HepG2 (cell line): Measurements from ENCODE around the gene TOMM7. TPM values are rescaled to one million over a fixed set of nuclear protein-coding genes. Genes with fewer than 3 reads are reported as not detected.
A peak's percentile ranks its signal among the peaks of the same experiment; 100 is the strongest.

ENCODE experiments used
- ATAC-seq: fragments of 200-7000 bp; cut with Tn5 transposase; 3 replicates; pipeline ENCODE4 v1.9.1; 2020; ENCODE audit warnings: mild to moderate bottlenecking, moderate library complexity
- BruUV-seq: library from RNA; stranded (reverse); fragments of 400-500 nt; replicated peaks from 2 replicates; lab custom pipeline; 2021; lab: Mats Ljungman, UMichigan
- CTCF ChIA-PET: fragments of 300-600 bp; formaldehyde crosslinking; extraction: SDS; loops from one replicate; lab custom pipeline; 2021; ENCODE audit warnings: low total read pairs, inconsistent platforms, low intra/inter-chr PET ratio; lab: Yijun Ruan, JAX
- POLR2A ChIA-PET: fragments of 350-600 bp; sonication (Branson Sonifier 250); formaldehyde crosslinking; loops from one replicate; lab custom pipeline; 2020; ENCODE audit warnings: antibody characterized with exemption, inconsistent platforms; lab: Yijun Ruan, JAX
- DNase-seq: peaks from one replicate; pipeline ENCODE4 v3.0.0-alpha.2; 2015; ENCODE audit warnings: low spot score
- FAIRE-seq: peaks from 3 replicates; lab custom pipeline; 2011; peaks lifted over from hg19 to GRCh38; lab: Jason Lieb, UNC
- H2AFZ ChIP-seq: one replicate; pipeline ENCODE4 v1.6.1; 2011; ENCODE audit warnings: low read length, inconsistent platforms
- H3K27ac ChIP-seq: fragments of 300-600 bp; 3 replicates; pipeline ENCODE4 v1.8.0; 2011; ENCODE audit warnings: mixed run types, mild to moderate bottlenecking, mixed read lengths, low read length, inconsistent platforms; ENCODE audit not compliant: insufficient read depth; ENCODE audit errors: extremely low read length
- H3K27me3 ChIP-seq, 2 experiments: fragments of 200-600 bp in 1 of 2; 2 replicates in 1 of 2; 3 replicates in 1 of 2; pipeline versions ENCODE4 v1.6.0 to v1.8.0; 2011; ENCODE audit warnings: low read length in 2 of 2, mild to moderate bottlenecking in 2 of 2, moderate library complexity in 2 of 2, inconsistent platforms in 1 of 2; ENCODE audit not compliant: insufficient read depth in 2 of 2, control insufficient read depth in 1 of 2
- H3K36me3 ChIP-seq, 2 experiments: fragments of 200-600 bp in 1 of 2; replicated peaks in 1 of 2; 2 replicates in 1 of 2; 3 replicates in 1 of 2; pipeline versions ENCODE4 v1.5.1 to v1.8.0; 2011; ENCODE audit warnings: low read length in 2 of 2, inconsistent platforms in 1 of 2; ENCODE audit not compliant: insufficient read depth in 2 of 2, control insufficient read depth in 1 of 2
- H3K4me1 ChIP-seq: 2 replicates; pipeline ENCODE4 v1.5.1; 2012; ENCODE audit warnings: low read length, inconsistent platforms; ENCODE audit not compliant: insufficient read depth
- H3K4me2 ChIP-seq: 2 replicates; pipeline ENCODE4 v1.6.0; 2011; ENCODE audit warnings: low read depth, low read length, inconsistent platforms
- H3K4me3 ChIP-seq, 3 experiments: fragments of 200-600 bp in 1 of 3; sonication (generic), shearing (Covaris generic) in 1 of 3; replicated peaks in 1 of 3; 2 replicates each; pipeline ENCODE4 v1.5.1; 2011 to 2016; ENCODE audit warnings: low read length in 3 of 3, inconsistent platforms in 2 of 3, low read depth in 2 of 3, mild to moderate bottlenecking in 2 of 3, control low read depth in 1 of 3, mixed read lengths in 1 of 3; ENCODE audit not compliant: insufficient read depth in 1 of 3
- H3K79me2 ChIP-seq: one replicate; pipeline ENCODE4 v1.6.1; 2011; ENCODE audit warnings: low read length, inconsistent platforms; ENCODE audit not compliant: insufficient read depth
- H3K9ac ChIP-seq: 2 replicates; pipeline ENCODE4 v1.6.0; 2011; ENCODE audit warnings: mild to moderate bottlenecking, low read depth, low read length, inconsistent platforms; ENCODE audit not compliant: insufficient read depth
- H3K9me3 ChIP-seq: 2 replicates; pipeline ENCODE4 v1.5.1; 2012; ENCODE audit warnings: mild to moderate bottlenecking, low read length
- H4K20me1 ChIP-seq: 2 replicates; pipeline ENCODE4 v1.6.0; 2011; ENCODE audit warnings: inconsistent platforms, mild to moderate bottlenecking, low read length, moderate library complexity; ENCODE audit not compliant: insufficient read depth
- GABPB1 ChIP-seq: IDR thresholded peaks from 2 replicates; pipeline ENCODE4 v1.6.1; 2016; ENCODE audit warnings: mild to moderate bottlenecking, missing genetic modification reagents, moderate library complexity, missing compliant biosample characterization
- MED1 ChIP-seq: sonication (generic); formaldehyde crosslinking; IDR thresholded peaks from 2 replicates; pipeline ENCODE4 v1.4.0; 2020; ENCODE audit warnings: missing genetic modification reagents
- PAXIP1 ChIP-seq: sonication (generic); formaldehyde crosslinking; conservative IDR thresholded peaks from 2 replicates; pipeline ENCODE4 v1.4.0; 2020; ENCODE audit warnings: mild to moderate bottlenecking, missing genetic modification reagents, moderate library complexity
- SRSF1 ChIP-seq: fragments of 200-400 bp; formaldehyde crosslinking; optimal IDR thresholded peaks from 2 replicates; pipeline ENCODE3; 2017; ENCODE audit warnings: mild to moderate bottlenecking, low read depth, low read length, moderate library complexity
- STAG1 ChIP-seq: sonication (generic); formaldehyde crosslinking; IDR thresholded peaks from 2 replicates; pipeline ENCODE4 v1.4.0; 2020; ENCODE audit warnings: missing genetic modification reagents
- ZNF530 ChIP-seq: sonication (generic); formaldehyde crosslinking; IDR thresholded peaks from 2 replicates; pipeline ENCODE4 v1.5.0; 2020; ENCODE audit warnings: low read depth, mild to moderate bottlenecking, missing genetic modification reagents
- ZNF879 ChIP-seq: sonication (generic); formaldehyde crosslinking; IDR thresholded peaks from 2 replicates; pipeline ENCODE4 v1.8.1; 2023; ENCODE audit warnings: missing genetic modification reagents
- WGBS: methylation state at CpG from one replicate; pipeline ENCODE4 v1.1.6; 2017; ENCODE audit warnings: low lambda C conversion rate; 5-methylcytosine and 5-hydroxymethylcytosine counted together
- in situ Hi-C: cut with HindIII; loops from 2 replicates; pipeline ENCODE4 v1.10.0; 2017; ENCODE audit warnings: low pct_unique_long_range_greater_than_20kb; ENCODE audit not compliant: extremely low pct_ligation_motif_present
- intact Hi-C: fragments of 100-400 bp; cut with micrococcal nuclease; formaldehyde crosslinking; loops from one replicate; pipeline ENCODE4 v1.10.0; 2022; ENCODE audit not compliant: unreplicated experiment
- polyA plus RNA-seq, 8 experiments: library from polyadenylated mRNA; depleted of rRNA in 3 of 8; stranded (reverse) in 7 of 8; unstranded in 1 of 8; fragments of >200 nt; fragmentation: Illumina TruSeq in 4 of 8; extraction: Trizol in 4 of 8; gene quantifications; 2 replicates each; pipeline versions ENCODE4 v1.2.1 to v1.2.3, GENCODE V29; 2011 to 2016; ENCODE audit warnings: low read depth in 4 of 8, missing spikeins in 1 of 8, mixed read lengths in 1 of 8; ENCODE audit not compliant: insufficient read depth in 1 of 8
- total RNA-seq, 5 experiments: library from RNA; depleted of rRNA; stranded (reverse); fragments of >200 nt; fragmentation: Illumina TruSeq; extraction: Trizol; gene quantifications; 2 replicates each; pipeline ENCODE4 v1.2.3, GENCODE V29; 2016; ENCODE audit warnings: low read depth in 1 of 5
- TF ChIP-seq, protein P1 (sequence below): sonication (generic); formaldehyde crosslinking; IDR thresholded peaks from 2 replicates; pipeline ENCODE4 v1.8.1; 2023; ENCODE audit warnings: missing genetic modification reagents, inconsistent platforms, borderline replicate concordance

Gene TOMM7
- total and polyA plus RNA-seq, 2 of the 13 experiments (the other 11 are each of a cell fraction or from before 2014, with no cell fraction given): 251 to 369 TPM

GRCh38 chr7:22865602-22865960, 42.9 kb upstream of the TOMM7 start:
- POLR2A ChIA-PET: interaction anchor here (1.0 kb wide), 1 partner anchor 11 kb away, joined by 3 read pairs; no protein-coding TSS in a partner anchor
- ATAC-seq: no peak

DNA sequence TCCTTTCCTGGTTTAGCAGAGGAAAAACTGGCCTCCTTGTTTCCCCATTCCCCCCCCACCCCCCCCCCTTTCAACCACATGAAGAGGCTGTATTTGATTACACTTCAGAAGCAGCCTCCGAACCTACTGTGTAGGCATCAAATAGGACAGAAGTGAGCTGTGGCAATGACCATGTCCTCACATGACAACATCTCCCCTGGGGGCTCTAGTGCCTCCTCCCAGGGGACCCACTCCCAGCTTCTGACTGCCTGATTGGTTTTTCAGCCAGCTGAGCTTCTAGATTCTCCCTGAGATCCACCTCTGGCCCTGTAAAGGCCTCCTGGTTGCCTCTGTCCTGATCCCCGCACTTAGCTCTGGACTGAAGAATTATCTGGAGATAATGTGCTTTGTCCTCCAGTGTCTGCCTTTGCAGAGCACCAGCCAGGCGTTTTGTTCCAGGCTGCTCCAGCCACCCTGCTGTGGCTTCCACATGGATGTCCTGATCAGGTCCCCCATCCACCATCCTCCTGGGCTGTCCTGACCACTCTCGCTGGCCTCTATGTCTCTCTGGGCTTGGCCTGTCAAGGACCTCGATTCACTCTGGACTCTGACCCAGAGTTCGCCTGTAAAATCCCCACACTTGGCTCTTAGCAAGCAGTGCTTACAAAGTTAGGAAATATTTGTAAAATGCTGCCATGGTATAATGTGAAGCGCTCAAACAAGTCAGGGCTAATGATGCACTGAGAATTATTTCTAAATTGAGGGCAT, 42.4 kb upstream of the TOMM7 start:
- 32% methylated on average over 6 of the region's 7 CpGs for WGBS
- Histone ChIP-seq H3K27ac (peak overlapping the region; percentile 37), H3K9ac (no peak overlapping the region), H3K9me3 (no peaks in the 10 kb centered on the region), H3K79me2 (no peaks in the 10 kb centered on the region), H3K27me3 (no peaks in the 10 kb centered on the region), H3K4me1 (peaks cover 27% of the 10 kb centered on the region), H4K20me1 (no peaks in the 10 kb centered on the region), H2AFZ (no peak overlapping the region), H3K4me3 (no peak overlapping the region), H3K36me3 (no peaks in the 10 kb centered on the region), H3K4me2 (peak overlapping the region; percentile 23; the same call in 1 of the 2 replicates)
- intact Hi-C loops (loop anchor here (10.0 kb wide), 1 partner anchor 300 kb away; no protein-coding TSS in a partner anchor), in situ Hi-C loops (no loop called here)
- CTCF ChIA-PET: no interaction called here
- POLR2A ChIA-PET: interaction anchor here (0.5 to 1.0 kb wide), 2 partner anchors 11 to 145 kb away, joined by 3 read pairs; no protein-coding TSS in a partner anchor
- no TSS peak for BruUV-seq
- ATAC-seq (peak; percentile 78), FAIRE-seq (peak; percentile 67), DNase-seq (peak; percentile 34)
- TF ChIP-seq STAG1 (CRISPR knock-in tag) (no peak), ZNF879 (CRISPR knock-in tag) (no peak), MED1 (CRISPR knock-in tag) (0 out of 2 replicates have a peak, but pooled peaks have one; percentile 22), PAXIP1 (CRISPR knock-in tag) (0 out of 2 replicates have a peak, but pooled peaks have one; percentile 14), SRSF1 (no peak)

More at GRCh38 chr7:22865602-22865960, 42.9 kb upstream of the TOMM7 start:
- H4K20me1 ChIP-seq: no peaks in the 10 kb centered on the region
- H3K36me3 ChIP-seq: no peaks in the 10 kb centered on the region
- no peak overlapping the region for H2AFZ ChIP-seq
- no peaks in the 10 kb centered on the region for H3K9me3 ChIP-seq
- intact Hi-C loops (loop anchor here (10.0 kb wide), 1 partner anchor 301 kb away; no protein-coding TSS in a partner anchor), in situ Hi-C loops (no loop called here)
- CTCF ChIA-PET: no interaction called here
- DNase-seq (no peak), FAIRE-seq (no peak)
- no TSS peak for BruUV-seq
- H3K9ac ChIP-seq: no peak overlapping the region
- H3K27me3 ChIP-seq: no peaks in the 10 kb centered on the region
- no peaks in the 10 kb centered on the region for H3K79me2 ChIP-seq
- no peak overlapping the region for H3K4me2 ChIP-seq
- TF ChIP-seq, protein P1, sequence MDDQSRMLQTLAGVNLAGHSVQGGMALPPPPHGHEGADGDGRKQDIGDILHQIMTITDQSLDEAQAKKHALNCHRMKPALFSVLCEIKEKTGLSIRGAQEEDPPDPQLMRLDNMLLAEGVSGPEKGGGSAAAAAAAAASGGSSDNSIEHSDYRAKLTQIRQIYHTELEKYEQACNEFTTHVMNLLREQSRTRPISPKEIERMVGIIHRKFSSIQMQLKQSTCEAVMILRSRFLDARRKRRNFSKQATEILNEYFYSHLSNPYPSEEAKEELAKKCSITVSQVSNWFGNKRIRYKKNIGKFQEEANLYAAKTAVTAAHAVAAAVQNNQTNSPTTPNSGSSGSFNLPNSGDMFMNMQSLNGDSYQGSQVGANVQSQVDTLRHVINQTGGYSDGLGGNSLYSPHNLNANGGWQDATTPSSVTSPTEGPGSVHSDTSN: no peak
- TF ChIP-seq GABPB1 (CRISPR knock-in tag): no peak
- no peak for TF ChIP-seq ZNF530 (CRISPR knock-in tag)
- H3K4me1 ChIP-seq: peaks cover 23% of the 10 kb centered on the region
- H3K27ac ChIP-seq: peak overlapping the region; percentile 37
- WGBS: 77% methylated on average over 2 of the region's 2 CpGs
- H3K4me3 ChIP-seq: no peak overlapping the region
